ENCODE results near the gene PAF1. TPM values are rescaled to one million over a fixed set of nuclear protein-coding genes. Genes with fewer than 3 reads are reported as not detected.

The PAF1 gene
- total and polyA plus RNA-seq, 2 of the 13 experiments (the other 11 are each of a cell fraction or from before 2014, with no cell fraction given), result 30.2 to 31.1 TPM

DNA sequence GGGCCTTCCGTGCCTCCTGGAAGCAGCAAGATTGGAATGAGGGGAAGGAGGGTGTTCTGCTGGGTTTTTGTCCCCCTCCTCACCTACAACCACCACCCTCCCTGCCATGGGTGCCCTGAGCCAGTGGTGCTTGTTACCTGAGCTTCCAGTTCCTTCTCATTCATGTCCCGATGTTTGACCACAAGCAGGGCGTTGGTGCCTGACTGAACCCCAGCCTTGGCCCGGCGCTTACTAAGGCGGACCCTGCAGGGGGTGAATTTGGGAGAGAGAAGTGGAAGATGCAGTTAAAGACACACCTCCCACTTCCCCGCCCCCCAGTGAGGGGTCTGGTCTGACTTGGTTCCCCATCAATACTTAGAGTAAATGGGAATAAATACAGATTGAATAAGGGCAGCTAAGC, 4.3 kb downstream of the PAF1 start (continued):
- TF ChIP-seq HMGXB3 (CRISPR knock-in tag; IDR thresholded peaks at IDR 0.05; ENCODE audit: borderline replicate concordance) (no peak), ZBTB7B (CRISPR knock-in tag; IDR thresholded peaks at IDR 0.05) (no peak)

- Histone ChIP-seq H3K4me1 (ENCODE audit: insufficient read depth, low read length) (peaks cover 13% of the 10 kb centered on the region), H3K4me2 (ENCODE audit: low read depth, low read length) (no peak overlapping the region), H3K9me3 (ENCODE audit: low read length) (no peaks in the 10 kb centered on the region), H3K27me3 (ENCODE audit: control insufficient read depth in 1 of 2, insufficient read depth in 2 of 2, low read length in 2 of 2) (no peaks in the 10 kb centered on the region), H3K79me2 (ENCODE audit: insufficient read depth, low read length) (peaks cover 12% of the 10 kb centered on the region), H2AFZ (ENCODE audit: low read length) (no peak overlapping the region), H3K36me3 (replicated peaks in 1 of 2; ENCODE audit: control insufficient read depth in 1 of 2, insufficient read depth in 2 of 2, low read length in 2 of 2) (peaks cover 25 to 70% of the 10 kb centered on the region in 2 experiments), H3K4me3 (replicated peaks in 1 of 3; ENCODE audit: insufficient read depth in 1 of 3, low read depth in 2 of 3, low read length in 3 of 3) (no peak overlapping the region), H3K9ac (ENCODE audit: insufficient read depth, low read depth, low read length) (no peak overlapping the region), H4K20me1 (ENCODE audit: insufficient read depth, low read length) (no peaks in the 10 kb centered on the region), H3K27ac (ENCODE audit: extremely low read length, insufficient read depth, low read length) (no peak overlapping the region)
- no peak for FAIRE-seq
- intact Hi-C loops (cut with micrococcal nuclease; ENCODE audit: unreplicated experiment), result no loop called here
- in situ Hi-C loops (cut with HindIII; ENCODE audit: extremely low pct_ligation_motif_present, low pct_unique_long_range_greater_than_20kb), result no loop called here
- ChIA-PET POLR2A (interaction anchor here (0.8 to 1.0 kb wide), 2 partner anchors 50 kb away, joined by 3 read pairs; partner anchors contain the start of gene RPS16), CTCF (ENCODE audit: low intra/inter-chr PET ratio, low total read pairs) (no interaction called here)
- no peak for ATAC-seq
- DNase-seq (ENCODE audit: low spot score), result no peak
- TF ChIP-seq ZNF761 (CRISPR knock-in tag; conservative IDR thresholded peaks at IDR 0.05) (no peak), HCFC1 (IDR thresholded peaks at IDR 0.05; ENCODE audit: low read depth, low read length) (no peak), RBFOX2 (IDR thresholded peaks at IDR 0.05; ENCODE audit: low read depth, low read length) (0 out of 2 replicates have a peak, but pooled peaks have one; percentile 27)
- 93% methylated on average over 13 of the region's 20 CpGs for WGBS (ENCODE audit: low lambda C conversion rate)
- BruUV-seq (replicated peaks), result no TSS peak
Measured at GRCh38 chr19:39385629-39386411, 5.1 kb downstream of the PAF1 start.

Data from HepG2 (cell line).